Fibroblast of lung (primary cell): ENCODE results near the gene KPNA2. TPM values are rescaled to one million over a fixed set of nuclear protein-coding genes. Genes with fewer than 3 reads are reported as not detected.
"Not testable (repeated sequence)": the region's sequence is repeated elsewhere in the genome, so short reads cannot be mapped to it uniquely, and the experiment has no call there.

Source experiments
- DNase-seq, 2 donors: peaks; one replicate each; pipeline versions ENCODE4 v3.0.0 to v3.0.0-alpha.2; 2010; ENCODE audit warnings: low read depth in 2 of 2
- H2AFZ ChIP-seq: 2 replicates; pipeline ENCODE4 v1.5.1; 2012; ENCODE audit warnings: low read length, control low read depth, inconsistent platforms
- H3K27ac ChIP-seq: 2 replicates; pipeline ENCODE4 v1.5.1; 2011; ENCODE audit warnings: low read length, control low read depth; ENCODE audit not compliant: insufficient read depth
- H3K27me3 ChIP-seq: 2 replicates; pipeline ENCODE4 v1.5.1; 2011; ENCODE audit warnings: mild to moderate bottlenecking, low read length; ENCODE audit not compliant: control insufficient read depth, insufficient read depth
- H3K36me3 ChIP-seq: 2 replicates; pipeline ENCODE4 v1.5.1; 2011; ENCODE audit warnings: low read length; ENCODE audit not compliant: control insufficient read depth, insufficient read depth
- H3K4me1 ChIP-seq: 2 replicates; pipeline ENCODE4 v1.5.1; 2011; ENCODE audit warnings: low read length; ENCODE audit not compliant: control insufficient read depth, insufficient read depth; ENCODE audit errors: extremely low read depth
- H3K4me2 ChIP-seq: 2 replicates; pipeline ENCODE4 v1.5.1; 2011; ENCODE audit warnings: low read length, control low read depth; ENCODE audit not compliant: insufficient read depth; ENCODE audit errors: extremely low read depth
- H3K4me3 ChIP-seq, 4 experiments: fragments of 200-600 bp in 1 of 4; sonication (generic) in 1 of 4; replicated peaks in 1 of 4; 2 replicates each; pipeline ENCODE4 v1.5.1; 2011 to 2016; ENCODE audit warnings: low read length in 4 of 4, low read depth in 3 of 4, mild to moderate bottlenecking in 3 of 4, control low read depth in 2 of 4, inconsistent platforms in 1 of 4, mixed read lengths in 1 of 4; ENCODE audit not compliant: insufficient read depth in 1 of 4; ENCODE audit errors: control extremely low read depth in 1 of 4
- H3K79me2 ChIP-seq: 2 replicates; pipeline ENCODE4 v1.5.1; 2012; ENCODE audit warnings: mild to moderate bottlenecking, low read length, inconsistent platforms; ENCODE audit not compliant: control insufficient read depth, insufficient read depth
- H3K9ac ChIP-seq: 2 replicates; pipeline ENCODE4 v1.5.1; 2011; ENCODE audit warnings: mild to moderate bottlenecking, low read length, control low read depth; ENCODE audit not compliant: insufficient read depth
- H3K9me3 ChIP-seq: 2 replicates; pipeline ENCODE4 v1.5.1; 2012; ENCODE audit warnings: low read depth, low read length; ENCODE audit not compliant: control insufficient read depth, insufficient read depth
- H4K20me1 ChIP-seq: 2 replicates; pipeline ENCODE4 v1.5.1; 2011; ENCODE audit warnings: low read length; ENCODE audit not compliant: control insufficient read depth, insufficient read depth; ENCODE audit errors: extremely low read depth
- CTCF ChIP-seq, 2 donors: IDR thresholded peaks in 1 of 2; conservative IDR thresholded peaks in 1 of 2; 1 replicate in 1 of 2; 2 replicates in 1 of 2; pipeline ENCODE4 v1.5.1; 2011 to 2012; ENCODE audit warnings: low read length in 2 of 2, control low read depth in 1 of 2, inconsistent platforms in 1 of 2, low read depth in 1 of 2, mild to moderate bottlenecking in 1 of 2
- EZH2 ChIP-seq: IDR thresholded peaks from 2 replicates; pipeline ENCODE4 v1.5.1; 2012; ENCODE audit warnings: low read length, control low read depth, mild to moderate bottlenecking; ENCODE audit errors: missing control alignments
- polyA plus RNA-seq, 2 donors: library from polyadenylated mRNA; depleted of rRNA in 1 of 2; stranded (reverse) in 1 of 2; unstranded in 1 of 2; fragments of >200 nt; gene quantifications; 2 replicates each; pipeline ENCODE4 v1.2.1, GENCODE V29; 2011 to 2012; ENCODE audit warnings: missing spikeins in 1 of 2
- total RNA-seq: library from RNA; depleted of rRNA; stranded (reverse); fragments of >200 nt; gene quantifications from 2 replicates; pipeline ENCODE4 v1.2.1, GENCODE V29; 2014

The KPNA2 gene
- total and polyA plus RNA-seq, 2 donors (not counting 1 experiment from before 2014, with no cell fraction given) = 44.3 to 96.1 TPM

- Histone ChIP-seq H3K9ac (no peak overlapping the region), H3K4me1 (no peaks in the 10 kb centered on the region), H3K9me3 (no peaks in the 10 kb centered on the region), H3K79me2 (no peaks in the 10 kb centered on the region), H3K36me3 (no peaks in the 10 kb centered on the region), H3K4me3 (no peak overlapping the region), H4K20me1 (no peaks in the 10 kb centered on the region), H3K4me2 (no peak overlapping the region), H2AFZ (no peak overlapping the region), H3K27me3 (no peaks in the 10 kb centered on the region), H3K27ac (no peak overlapping the region)
- TF ChIP-seq EZH2 = no peak
- TF ChIP-seq CTCF (conservative IDR thresholded peaks at IDR 0.05 in 1 of 2, IDR thresholded peaks at IDR 0.05 in 1 of 2; ENCODE audit: low read depth in 1 of 2, low read length in 2 of 2) = no peak
- DNase-seq = no peak
Observed at GRCh38 chr17:68080411-68081150, 45.0 kb downstream of the KPNA2 start.

- not testable (repeated sequence) for H3K4me3 ChIP-seq
Observed at GRCh38 chr17:68081305-68082265, 46.0 kb downstream of the KPNA2 start.

GRCh38 chr17:68085771-68086381 is 50.3 kb downstream of the KPNA2 start:
- H3K27ac ChIP-seq = no peak overlapping the region
- no peak for DNase-seq
- no peak overlapping the region for H3K4me2 ChIP-seq

More at GRCh38 chr17:68081305-68082265, 46.0 kb downstream of the KPNA2 start:
- H3K4me2 ChIP-seq, H2AFZ ChIP-seq, DNase-seq, H3K27me3 ChIP-seq, H3K9me3 ChIP-seq, H3K27ac ChIP-seq, H4K20me1 ChIP-seq, H3K9ac ChIP-seq, H3K4me1 ChIP-seq, H3K36me3 ChIP-seq, H3K79me2 ChIP-seq: not testable (repeated sequence)

GRCh38 chr17:68086666-68087065 is 51.1 kb downstream of the KPNA2 start:
- H3K36me3 ChIP-seq, H2AFZ ChIP-seq, H3K4me2 ChIP-seq, H3K4me3 ChIP-seq, H3K79me2 ChIP-seq, H3K9me3 ChIP-seq, H3K9ac ChIP-seq, H4K20me1 ChIP-seq, H3K27me3 ChIP-seq, H3K27ac ChIP-seq, H3K4me1 ChIP-seq, DNase-seq: not testable (repeated sequence)

More at GRCh38 chr17:68085771-68086381, 50.3 kb downstream of the KPNA2 start:
- Histone ChIP-seq H2AFZ (no peak overlapping the region), H3K9ac (no peak overlapping the region), H3K4me1 (no peaks in the 10 kb centered on the region), H3K9me3 (no peaks in the 10 kb centered on the region), H3K4me3 (no peak overlapping the region), H3K36me3 (no peaks in the 10 kb centered on the region), H4K20me1 (no peaks in the 10 kb centered on the region), H3K27me3 (no peaks in the 10 kb centered on the region), H3K79me2 (no peaks in the 10 kb centered on the region)
- TF ChIP-seq EZH2 = no peak
- TF ChIP-seq CTCF (conservative IDR thresholded peaks at IDR 0.05 in 1 of 2, IDR thresholded peaks at IDR 0.05 in 1 of 2; ENCODE audit: low read depth in 1 of 2, low read length in 2 of 2) = no peak

GRCh38 chr17:68087131-68087623 is 51.6 kb downstream of the KPNA2 start:
- DNase-seq, H3K9me3 ChIP-seq, H2AFZ ChIP-seq, H3K27ac ChIP-seq, H4K20me1 ChIP-seq, H3K79me2 ChIP-seq, H3K4me1 ChIP-seq, H3K4me2 ChIP-seq, H3K9ac ChIP-seq, H3K36me3 ChIP-seq, H3K27me3 ChIP-seq, H3K4me3 ChIP-seq: not testable (repeated sequence)
